NCI-H1930 (cell line): ENCODE measurements around the gene GCH1.

Experiments
- DNase-seq, 2 experiments: peaks; one replicate each; lab custom pipeline; 2025; lab: John Stamatoyannopoulos, UW

Gene GCH1

GRCh38 chr14:54797556-54797955 lies 105.1 kb downstream of the GCH1 start:
- no peak for DNase-seq

GRCh38 chr14:54796961-54797360 lies 105.7 kb downstream of the GCH1 start:
- no peak for DNase-seq

- no peak for DNase-seq
Measured at GRCh38 chr14:54794796-54795195, 107.8 kb downstream of the GCH1 start.

GRCh38 chr14:54794159-54794558 lies 108.5 kb downstream of the GCH1 start:
- DNase-seq, result no peak

- DNase-seq, result no peak
Measured at GRCh38 chr14:54792288-54792687, 110.3 kb downstream of the GCH1 start.
